Liver (tissue), 9 donors: ENCODE results near the gene ATP11A. TPM values are rescaled to one million over a fixed set of nuclear protein-coding genes. Genes with fewer than 3 reads are reported as not detected.

ENCODE experiments used
- DNase-seq: peaks from one replicate; pipeline ENCODE4 v3.0.0-alpha.2; 2017; ENCODE audit warnings: low spot score
- H3K27ac ChIP-seq, 2 donors: one replicate each; pipeline ENCODE4 v1.7.0; 2013; ENCODE audit warnings: inconsistent platforms in 2 of 2, low read length in 2 of 2, control low read depth in 1 of 2, low read depth in 1 of 2, mild to moderate bottlenecking in 1 of 2
- H3K27me3 ChIP-seq, 4 donors: one replicate each; pipeline versions ENCODE4 v1.6.1 to v1.7.0; 2013; ENCODE audit warnings: low read length in 3 of 4, inconsistent platforms in 1 of 4, mild to moderate bottlenecking in 1 of 4, moderate library complexity in 1 of 4; ENCODE audit not compliant: control insufficient read depth in 4 of 4, insufficient read depth in 4 of 4
- H3K36me3 ChIP-seq, 4 donors: one replicate each; pipeline versions ENCODE4 v1.6.1 to v1.7.0; 2013; ENCODE audit warnings: low read length in 3 of 4, mild to moderate bottlenecking in 3 of 4, low read depth in 1 of 4, moderate library complexity in 1 of 4; ENCODE audit not compliant: control insufficient read depth in 4 of 4, insufficient read depth in 3 of 4
- H3K4me1 ChIP-seq, 4 donors: one replicate each; pipeline versions ENCODE4 v1.6.1 to v1.7.0; 2013; ENCODE audit warnings: low read length in 3 of 4, mild to moderate bottlenecking in 3 of 4, moderate library complexity in 1 of 4; ENCODE audit not compliant: control insufficient read depth in 4 of 4, insufficient read depth in 4 of 4
- H3K4me3 ChIP-seq, 3 donors: one replicate each; pipeline versions ENCODE4 v1.6.1 to v1.7.0; 2013; ENCODE audit warnings: low read length in 3 of 3, control low read depth in 1 of 3, low read depth in 1 of 3, mild to moderate bottlenecking in 1 of 3
- H3K9ac ChIP-seq, 2 donors: one replicate each; pipeline ENCODE4 v1.7.0; 2013; ENCODE audit warnings: low read length in 2 of 2, mild to moderate bottlenecking in 2 of 2, moderate library complexity in 2 of 2, control low read depth in 1 of 2, low read depth in 1 of 2
- H3K9me3 ChIP-seq, 4 donors: one replicate each; pipeline versions ENCODE4 v1.6.1 to v1.7.0; 2013; ENCODE audit warnings: low read length in 3 of 4; ENCODE audit not compliant: control insufficient read depth in 4 of 4
- EGR1 ChIP-seq, 2 donors: IDR thresholded peaks; 2 replicates each; pipeline ENCODE4 v1.6.1; 2016 to 2018; ENCODE audit warnings: antibody characterized with exemption in 2 of 2, low read depth in 2 of 2
- FOXA2 ChIP-seq: IDR thresholded peaks from 2 replicates; pipeline ENCODE4 v1.6.1; 2016; ENCODE audit warnings: antibody characterized with exemption
- GABPA ChIP-seq, 2 donors: IDR thresholded peaks in 1 of 2; conservative IDR thresholded peaks in 1 of 2; 2 replicates each; pipeline ENCODE4 v1.6.1; 2016; ENCODE audit warnings: antibody characterized with exemption in 2 of 2, mild to moderate bottlenecking in 1 of 2, moderate library complexity in 1 of 2
- HNF4A ChIP-seq, 2 donors: conservative IDR thresholded peaks; 2 replicates each; pipeline ENCODE4 v1.6.1; 2016; ENCODE audit warnings: antibody characterized with exemption in 2 of 2, mild to moderate bottlenecking in 2 of 2
- JUND ChIP-seq, 2 donors: IDR thresholded peaks; 2 replicates each; pipeline ENCODE4 v1.6.1; 2016; ENCODE audit warnings: antibody characterized with exemption in 2 of 2
- MAX ChIP-seq: IDR thresholded peaks from 2 replicates; pipeline ENCODE4 v1.6.1; 2016; ENCODE audit warnings: antibody characterized with exemption
- NR2F2 ChIP-seq: IDR thresholded peaks from 2 replicates; pipeline ENCODE4 v1.6.1; 2016; ENCODE audit warnings: antibody characterized with exemption
- REST ChIP-seq: IDR thresholded peaks from 2 replicates; pipeline ENCODE4 v1.6.1; 2016; ENCODE audit warnings: antibody characterized with exemption, mild to moderate bottlenecking
- RXRA ChIP-seq, 2 donors: IDR thresholded peaks; 2 replicates each; pipeline ENCODE4 v1.6.1; 2017 to 2018; ENCODE audit warnings: antibody characterized with exemption in 2 of 2, mild to moderate bottlenecking in 1 of 2
- SP1 ChIP-seq: IDR thresholded peaks from 2 replicates; pipeline ENCODE4 v1.6.1; 2018; ENCODE audit warnings: antibody characterized with exemption, mild to moderate bottlenecking
- TAF1 ChIP-seq: conservative IDR thresholded peaks from 2 replicates; pipeline ENCODE4 v1.6.1; 2016; ENCODE audit warnings: antibody characterized with exemption, mild to moderate bottlenecking
- YY1 ChIP-seq: IDR thresholded peaks from 2 replicates; pipeline ENCODE4 v1.6.1; 2016; ENCODE audit warnings: antibody characterized with exemption, mild to moderate bottlenecking
- ZBTB33 ChIP-seq: IDR thresholded peaks from 2 replicates; pipeline ENCODE4 v1.6.1; 2016; ENCODE audit warnings: antibody characterized with exemption
- WGBS: extraction: QIAGEN DNeasy Blood & Tissue Kit; methylation state at CpG from one replicate; pipeline ENCODE4 v1.1.7; 2013; 5-methylcytosine and 5-hydroxymethylcytosine counted together
- polyA plus RNA-seq, 2 donors: library from polyadenylated mRNA; stranded (reverse) in 1 of 2; unstranded in 1 of 2; fragments of 200-250 nt in 1 of 2; fragments of >200 nt in 1 of 2; fragmentation: Nextera tagmentation in 1 of 2; extraction: Ambion mirVana in 1 of 2; gene quantifications; one replicate each; pipeline versions ENCODE4 v1.2.1 to v1.2.3, GENCODE V29; 2013 to 2015
- total RNA-seq, 2 donors: library from RNA; depleted of rRNA; stranded (reverse); fragments of >200 nt; gene quantifications; one replicate each; pipeline ENCODE4 v1.2.3, GENCODE V29; 2014
- TF ChIP-seq, protein P1 (sequence below): IDR thresholded peaks from 2 replicates; pipeline ENCODE4 v1.6.1; 2016; ENCODE audit warnings: antibody characterized with exemption
- donor health status: healthy.
- donor health status: healthy.
- donor health status: healthy.
- donor health status: healthy.
- donor health status: healthy.

Gene ATP11A
- total and polyA plus RNA-seq, 4 donors = 8.7 to 27.9 (median 13.8) TPM

- H3K4me1 ChIP-seq = peaks cover 0 to 3% (median 2%) of the 10 kb centered on the region in 4 donors
- TF ChIP-seq YY1 (no peak), SP1 (no peak), HNF4A (conservative IDR thresholded peaks at IDR 0.05) (no peak), REST (no peak), NR2F2 (no peak), GABPA (IDR thresholded peaks at IDR 0.05 in 1 of 2, conservative IDR thresholded peaks at IDR 0.05 in 1 of 2) (no peak), RXRA (IDR thresholded peaks at IDR 0.05) (no peak), FOXA2 (no peak), TAF1 (no peak), MAX (no peak), EGR1 (IDR thresholded peaks at IDR 0.05; ENCODE audit: low read depth in 2 of 2) (no peak), JUND (IDR thresholded peaks at IDR 0.05) (no peak), ZBTB33 (no peak)
- TF ChIP-seq, protein P1, sequence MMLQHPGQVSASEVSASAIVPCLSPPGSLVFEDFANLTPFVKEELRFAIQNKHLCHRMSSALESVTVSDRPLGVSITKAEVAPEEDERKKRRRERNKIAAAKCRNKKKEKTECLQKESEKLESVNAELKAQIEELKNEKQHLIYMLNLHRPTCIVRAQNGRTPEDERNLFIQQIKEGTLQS = no peak
Measured at GRCh38 chr13:112905990-112906641, 216.3 kb downstream of the ATP11A start.

GRCh38 chr13:112907286-112907685 is 217.4 kb downstream of the ATP11A start:
- H3K36me3 ChIP-seq = peaks cover 0 to 2% (median 0%) of the 10 kb centered on the region in 4 donors
- no peak for TF ChIP-seq FOXA2
- 97% methylated on average over 8 of the region's 8 CpGs for WGBS
- H3K9me3 ChIP-seq = peaks cover 0 to 14% (median 12%) of the 10 kb centered on the region in 4 donors
- H3K4me1 ChIP-seq = peaks cover 0 to 3% (median 2%) of the 10 kb centered on the region in 4 donors
- H3K9ac ChIP-seq = no peak overlapping the region
- no peak for DNase-seq
- no peaks in the 10 kb centered on the region for H3K27me3 ChIP-seq
- no peak overlapping the region for H3K27ac ChIP-seq
- H3K4me3 ChIP-seq = no peak overlapping the region

More at GRCh38 chr13:112905990-112906641, 216.3 kb downstream of the ATP11A start:
- Histone ChIP-seq H3K27me3 (no peaks in the 10 kb centered on the region), H3K9ac (no peak overlapping the region), H3K4me3 (no peak overlapping the region), H3K36me3 (peaks cover 0 to 2% (median 0%) of the 10 kb centered on the region in 4 donors), H3K9me3 (peaks cover 0 to 14% (median 12%) of the 10 kb centered on the region in 4 donors), H3K27ac (no peak overlapping the region)
- DNase-seq = no peak
- 93% methylated on average over 20 of the region's 20 CpGs for WGBS
